Camera-type eye (tissue), 1 donor: ENCODE data around the gene RPA4. TPM values are rescaled to one million over a fixed set of nuclear protein-coding genes. Genes with fewer than 3 reads are reported as not detected.

Source experiments
- total RNA-seq: library from RNA; depleted of rRNA; stranded (reverse); fragments of >200 nt; gene quantifications from one replicate; pipeline ENCODE4 v1.2.3, GENCODE V29; 2014

RPA4 gene, protein sequence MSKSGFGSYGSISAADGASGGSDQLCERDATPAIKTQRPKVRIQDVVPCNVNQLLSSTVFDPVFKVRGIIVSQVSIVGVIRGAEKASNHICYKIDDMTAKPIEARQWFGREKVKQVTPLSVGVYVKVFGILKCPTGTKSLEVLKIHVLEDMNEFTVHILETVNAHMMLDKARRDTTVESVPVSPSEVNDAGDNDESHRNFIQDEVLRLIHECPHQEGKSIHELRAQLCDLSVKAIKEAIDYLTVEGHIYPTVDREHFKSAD
- 6.1 TPM for total RNA-seq

DNA sequence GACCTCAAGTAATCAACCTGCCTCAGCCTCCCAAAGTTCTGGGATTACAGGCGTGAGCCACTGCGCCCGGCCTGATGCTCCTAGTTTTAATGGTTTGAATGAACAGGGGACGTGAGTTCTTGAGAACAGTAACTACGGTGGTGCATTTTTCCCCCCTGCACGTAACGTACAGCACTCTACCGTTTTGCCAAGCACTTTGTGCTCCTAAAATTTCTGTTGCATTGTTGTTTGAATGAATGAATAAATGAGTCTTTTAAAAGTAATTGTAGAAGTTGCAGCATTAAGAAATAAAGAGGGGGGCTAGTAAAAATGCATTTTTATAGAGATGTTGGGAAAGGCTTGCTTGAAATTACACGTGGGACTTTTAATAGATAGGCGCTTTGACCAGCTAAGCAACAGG lies at the start of gene RPA4:
Gene RPA4, plus strand, starts transcription at position 301 of the 400 bp plus-strand sequence. CDS start 403 bp downstream, outside the sequence.

Other genes with a start within 250 kb of the RPA4 start
- 29.9 TPM for gene DIAPH2, start 199.1 kb upstream of the RPA4 start, total RNA-seq